Kidney (tissue), 14 donors: ENCODE measurements around the gene KIF6. TPM values are rescaled to one million over a fixed set of nuclear protein-coding genes. Genes with fewer than 3 reads are reported as not detected.

Experiments used
- DNase-seq, 5 donors: peaks; one replicate each; pipeline ENCODE4 v3.0.0-alpha.2; 2013 to 2020
- FAIRE-seq: peaks from 2 replicates; lab custom pipeline; 2012; peaks lifted over from hg19 to GRCh38; lab: Jason Lieb, UNC
- H3K27ac ChIP-seq, 2 donors: one replicate each; pipeline ENCODE4 v1.7.0; 2013; ENCODE audit warnings: low read depth in 2 of 2, low read length in 2 of 2, inconsistent platforms in 1 of 2
- H3K27me3 ChIP-seq: one replicate; pipeline ENCODE4 v1.7.1; 2013; ENCODE audit warnings: low read length, inconsistent platforms; ENCODE audit not compliant: control insufficient read depth, insufficient read depth
- H3K36me3 ChIP-seq, 3 donors: one replicate each; pipeline versions ENCODE4 v1.7.0 to v1.7.1; 2013; ENCODE audit warnings: low read length in 3 of 3, control low read depth in 1 of 3, inconsistent platforms in 1 of 3; ENCODE audit not compliant: insufficient read depth in 3 of 3, control insufficient read depth in 2 of 3
- H3K4me1 ChIP-seq, 3 donors: one replicate each; pipeline versions ENCODE4 v1.7.0 to v1.7.1; 2013; ENCODE audit warnings: low read length in 3 of 3, inconsistent platforms in 1 of 3, low read depth in 1 of 3; ENCODE audit not compliant: control insufficient read depth in 2 of 3, insufficient read depth in 2 of 3
- H3K4me3 ChIP-seq, 3 donors: one replicate each; pipeline versions ENCODE4 v1.7.0 to v1.8.1; 2013; ENCODE audit warnings: low read length in 3 of 3, control low read depth in 1 of 3, inconsistent platforms in 1 of 3
- H3K9ac ChIP-seq, 3 donors: one replicate each; pipeline versions ENCODE4 v1.7.0 to v1.7.1; 2013; ENCODE audit warnings: low read length in 3 of 3, control low read depth in 1 of 3, inconsistent platforms in 1 of 3
- H3K9me3 ChIP-seq, 3 donors: one replicate each; pipeline versions ENCODE4 v1.7.0 to v1.7.1; 2013; ENCODE audit warnings: low read length in 3 of 3, control low read depth in 1 of 3, inconsistent platforms in 1 of 3; ENCODE audit not compliant: control insufficient read depth in 2 of 3, insufficient read depth in 1 of 3
- CTCF ChIP-seq: IDR thresholded peaks from 3 replicates; pipeline ENCODE4 v1.5.1; 2012; ENCODE audit warnings: mild to moderate bottlenecking, moderate library complexity, borderline replicate concordance; ENCODE audit not compliant: insufficient read depth; ENCODE audit errors: extremely low read depth
- intact Hi-C: fragments of 100-400 bp; cut with DNase I; formaldehyde crosslinking; loops from one replicate; pipeline ENCODE4 v1.11.1; 2022
- polyA plus RNA-seq: library from polyadenylated mRNA; stranded (reverse); fragments of 350-450 nt; fragmentation: Illumina TruSeq; extraction: RNeasy Lipid Tissue Mini Kit (QIAGEN cat#74804); gene quantifications from one replicate; pipeline ENCODE4 v1.2.3, GENCODE V29; 2014; ENCODE audit warnings: low read depth, low replicate concordance; ENCODE audit not compliant: insufficient read depth
- total RNA-seq: library from RNA; stranded (reverse); fragmentation: NEBNext Ultra II Directional; extraction: Animal tissue kit (Norgen Biotek cat#: 25700); gene quantifications from one replicate; pipeline ENCODE4 v1.2.1, GENCODE V29; 2021
- donor health status: control.
- donor health status: control.
- donor health status: control.
- donor health status: control.
- donor health status: control.
- donor health status: DM: yes; HTN: yes; CAD: no.
- donor health status: Normal renal cell carcinoma (clear cell type).

Gene KIF6
- total and polyA plus RNA-seq, 2 donors from 2014 or later: 1.7 to 2.9 TPM

DNA sequence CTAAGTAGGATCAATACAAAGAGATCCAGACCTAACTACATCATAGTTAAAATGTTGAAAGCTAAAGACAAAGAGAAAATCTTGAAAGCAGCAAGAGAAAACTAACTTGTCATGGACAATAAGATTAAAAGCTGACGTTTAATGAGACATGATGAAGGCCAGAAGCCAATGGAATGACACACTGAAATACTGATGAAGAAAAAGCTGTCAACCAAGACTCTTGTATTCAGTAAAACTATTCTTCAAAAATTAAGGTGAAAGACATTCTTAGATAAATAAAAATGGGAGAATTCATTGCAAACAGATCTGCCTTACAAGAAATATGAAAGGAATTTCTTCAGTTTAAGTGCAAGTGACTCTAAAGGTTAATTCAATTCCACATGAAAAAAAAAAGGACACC, 256.8 kb downstream of the KIF6 start:
- H3K27ac ChIP-seq: no peak overlapping the region
- no peak for DNase-seq
- FAIRE-seq: no peak
- H3K4me1 ChIP-seq: no peaks in the 10 kb centered on the region
- H3K9me3 ChIP-seq: no peaks in the 10 kb centered on the region
- intact Hi-C loops: no loop called here
- TF ChIP-seq CTCF: no peak
- H3K27me3 ChIP-seq: no peaks in the 10 kb centered on the region
- H3K4me3 ChIP-seq: no peak overlapping the region
- no peaks in the 10 kb centered on the region for H3K36me3 ChIP-seq
- no peak overlapping the region for H3K9ac ChIP-seq

- FAIRE-seq (no peak), DNase-seq (no peak)
- no peak for TF ChIP-seq CTCF
- no peak overlapping the region for H3K4me3 ChIP-seq
- H3K36me3 ChIP-seq: no peaks in the 10 kb centered on the region
- H3K4me1 ChIP-seq: no peaks in the 10 kb centered on the region
- no peaks in the 10 kb centered on the region for H3K9me3 ChIP-seq
- no peaks in the 10 kb centered on the region for H3K27me3 ChIP-seq
- H3K9ac ChIP-seq: no peak overlapping the region
- H3K27ac ChIP-seq: no peak overlapping the region
- intact Hi-C loops: no loop called here
Observed at GRCh38 chr6:39466631-39467030, 258.6 kb downstream of the KIF6 start.

DNA sequence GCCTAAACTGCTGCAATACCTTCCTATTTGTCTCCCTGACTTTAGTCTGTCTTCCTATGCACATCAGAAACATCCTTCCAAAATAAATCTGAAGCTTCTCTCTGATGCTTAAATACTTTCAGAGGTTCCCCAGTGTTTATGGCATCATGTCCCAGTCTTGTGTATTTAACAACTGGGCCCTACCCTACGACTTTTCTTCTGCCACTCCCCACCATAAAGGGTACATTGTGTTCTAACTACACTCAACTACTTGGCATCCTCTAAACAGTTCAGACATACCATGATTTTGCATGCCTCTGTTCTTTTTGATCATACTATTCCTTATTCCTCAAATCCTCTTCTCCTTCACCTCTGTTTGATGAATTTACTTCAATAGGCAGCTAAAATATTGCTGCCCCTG, 259.7 kb downstream of the KIF6 start:
- no peaks in the 10 kb centered on the region for H3K9me3 ChIP-seq
- no peaks in the 10 kb centered on the region for H3K36me3 ChIP-seq
- H3K4me3 ChIP-seq: no peak overlapping the region
- H3K9ac ChIP-seq: no peak overlapping the region
- DNase-seq (no peak), FAIRE-seq (no peak)
- no peaks in the 10 kb centered on the region for H3K4me1 ChIP-seq
- no peak overlapping the region for H3K27ac ChIP-seq
- no peak for TF ChIP-seq CTCF
- no peaks in the 10 kb centered on the region for H3K27me3 ChIP-seq
- intact Hi-C loops: no loop called here

DNA sequence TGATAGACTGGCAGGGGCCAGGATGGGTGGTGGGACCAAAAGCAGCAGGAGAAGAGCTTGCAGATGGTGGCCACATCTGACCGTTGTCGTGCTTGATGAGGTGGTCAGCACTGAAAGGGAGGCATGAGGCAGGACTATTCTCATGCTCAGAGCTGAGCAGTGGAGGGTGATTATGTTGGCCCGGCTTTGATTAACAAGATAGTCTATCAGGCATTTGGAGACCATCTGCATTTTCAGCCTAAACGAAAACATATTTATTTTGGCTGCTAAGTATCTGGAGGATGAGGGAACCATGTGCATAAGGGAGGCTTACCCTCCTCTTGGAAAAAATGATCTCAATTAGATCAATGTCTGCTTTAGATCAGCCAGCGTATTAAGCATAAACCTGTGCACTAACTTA, 261.1 kb downstream of the KIF6 start:
- intact Hi-C loops: no loop called here

More for the DNA sequence above, 261.1 kb downstream of the KIF6 start:
- no peak overlapping the region for H3K4me3 ChIP-seq
- H3K4me1 ChIP-seq: no peaks in the 10 kb centered on the region
- FAIRE-seq: no peak
- TF ChIP-seq CTCF: no peak
- no peak overlapping the region for H3K9ac ChIP-seq
- no peaks in the 10 kb centered on the region for H3K27me3 ChIP-seq
- H3K27ac ChIP-seq: no peak overlapping the region
- H3K9me3 ChIP-seq: no peaks in the 10 kb centered on the region
- DNase-seq: no peak
- no peaks in the 10 kb centered on the region for H3K36me3 ChIP-seq
